ENCODE results near the gene KLF16. TPM values are rescaled to one million over a fixed set of nuclear protein-coding genes. Genes with fewer than 3 reads are reported as not detected.
"Not testable (repeated sequence)": the region's sequence is repeated elsewhere in the genome, so short reads cannot be mapped to it uniquely, and the experiment has no call there.

Gene KLF16
- total RNA-seq, 1 donor from 2014 or later, result 26.3 TPM

DNA sequence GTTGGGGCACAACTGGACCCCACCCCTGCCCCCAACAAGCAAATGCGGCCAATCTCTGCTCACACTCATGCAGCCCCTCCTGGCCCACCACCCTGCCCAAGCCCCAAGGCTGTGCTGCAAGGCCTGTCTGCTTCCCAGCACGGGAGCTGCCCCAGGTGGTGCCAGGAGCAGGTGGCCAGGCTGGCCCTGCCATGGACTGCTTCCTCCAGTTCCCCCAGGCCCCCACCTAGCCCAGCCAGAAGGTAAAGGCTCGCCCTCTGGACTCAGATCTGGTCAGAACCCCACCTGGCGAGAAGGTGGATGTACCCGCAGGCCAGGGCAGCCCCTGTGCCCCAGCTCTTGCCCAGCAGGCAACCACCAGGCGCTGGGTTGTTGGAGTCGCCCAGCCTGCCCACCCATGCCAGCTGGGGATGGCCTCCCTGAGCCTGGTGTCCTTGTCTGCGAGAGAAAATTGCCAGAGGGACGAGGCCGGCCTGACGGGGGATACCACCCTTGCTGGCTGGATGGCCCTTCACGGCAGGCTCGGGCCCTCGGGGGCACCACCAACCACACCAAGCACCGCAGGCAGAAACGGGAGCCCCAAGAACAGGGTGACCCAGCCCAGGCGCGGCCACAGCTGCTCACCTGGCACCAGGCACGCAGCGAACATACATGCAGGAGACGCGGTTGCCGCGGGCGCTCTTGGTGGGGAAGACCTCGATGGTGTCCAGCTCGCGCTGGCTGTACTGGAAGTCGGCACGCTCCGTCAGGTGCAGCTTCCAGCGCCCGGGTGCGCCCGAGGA is 17.4 kb upstream of the KLF16 start:
- DNase-seq (ENCODE audit: extremely low spot score, unreplicated experiment), result no peak
- Mint-ChIP-seq H3K9me3 (ENCODE audit: unreplicated experiment) (no peaks in the 10 kb centered on the region), H3K27ac (ENCODE audit: unreplicated experiment) (no peak overlapping the region), H3K4me1 (ENCODE audit: unreplicated experiment) (peaks cover 30% of the 10 kb centered on the region), H3K27me3 (ENCODE audit: unreplicated experiment) (no peaks in the 10 kb centered on the region), H3K4me3 (ENCODE audit: unreplicated experiment) (no peak overlapping the region), H3K36me3 (ENCODE audit: unreplicated experiment) (no peaks in the 10 kb centered on the region)
- TF ChIP-seq, protein P1, sequence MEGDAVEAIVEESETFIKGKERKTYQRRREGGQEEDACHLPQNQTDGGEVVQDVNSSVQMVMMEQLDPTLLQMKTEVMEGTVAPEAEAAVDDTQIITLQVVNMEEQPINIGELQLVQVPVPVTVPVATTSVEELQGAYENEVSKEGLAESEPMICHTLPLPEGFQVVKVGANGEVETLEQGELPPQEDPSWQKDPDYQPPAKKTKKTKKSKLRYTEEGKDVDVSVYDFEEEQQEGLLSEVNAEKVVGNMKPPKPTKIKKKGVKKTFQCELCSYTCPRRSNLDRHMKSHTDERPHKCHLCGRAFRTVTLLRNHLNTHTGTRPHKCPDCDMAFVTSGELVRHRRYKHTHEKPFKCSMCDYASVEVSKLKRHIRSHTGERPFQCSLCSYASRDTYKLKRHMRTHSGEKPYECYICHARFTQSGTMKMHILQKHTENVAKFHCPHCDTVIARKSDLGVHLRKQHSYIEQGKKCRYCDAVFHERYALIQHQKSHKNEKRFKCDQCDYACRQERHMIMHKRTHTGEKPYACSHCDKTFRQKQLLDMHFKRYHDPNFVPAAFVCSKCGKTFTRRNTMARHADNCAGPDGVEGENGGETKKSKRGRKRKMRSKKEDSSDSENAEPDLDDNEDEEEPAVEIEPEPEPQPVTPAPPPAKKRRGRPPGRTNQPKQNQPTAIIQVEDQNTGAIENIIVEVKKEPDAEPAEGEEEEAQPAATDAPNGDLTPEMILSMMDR (IDR thresholded peaks at IDR 0.05), result no peak

DNA sequence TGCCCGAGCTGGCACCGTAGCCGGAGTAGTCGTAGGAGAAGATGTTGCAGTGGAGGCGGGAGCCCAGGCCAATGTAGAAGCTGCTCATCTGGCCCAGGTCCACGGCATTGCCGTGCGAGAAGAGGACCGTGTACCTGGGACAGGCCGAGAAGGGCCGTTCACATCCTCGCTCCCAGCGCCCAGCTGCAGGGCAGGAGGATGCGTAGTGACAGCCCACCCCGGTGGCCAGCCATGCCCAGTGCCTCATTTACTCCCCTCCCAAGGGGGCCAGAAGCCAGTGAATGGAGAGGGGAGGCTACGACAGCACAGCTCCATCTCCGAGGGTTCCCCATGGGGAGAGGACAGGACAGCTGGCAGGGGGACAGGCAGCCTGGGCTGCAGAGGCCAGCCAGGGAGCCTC is 16.6 kb upstream of the KLF16 start:
- not testable (repeated sequence) for DNase-seq (ENCODE audit: extremely low spot score, unreplicated experiment); H3K27me3 Mint-ChIP-seq (ENCODE audit: unreplicated experiment); H3K9me3 Mint-ChIP-seq (ENCODE audit: unreplicated experiment); H3K4me3 Mint-ChIP-seq (ENCODE audit: unreplicated experiment); H3K27ac Mint-ChIP-seq (ENCODE audit: unreplicated experiment); H3K36me3 Mint-ChIP-seq (ENCODE audit: unreplicated experiment)
- peaks cover 36% of the 10 kb centered on the region for H3K4me1 Mint-ChIP-seq (ENCODE audit: unreplicated experiment)

DNA sequence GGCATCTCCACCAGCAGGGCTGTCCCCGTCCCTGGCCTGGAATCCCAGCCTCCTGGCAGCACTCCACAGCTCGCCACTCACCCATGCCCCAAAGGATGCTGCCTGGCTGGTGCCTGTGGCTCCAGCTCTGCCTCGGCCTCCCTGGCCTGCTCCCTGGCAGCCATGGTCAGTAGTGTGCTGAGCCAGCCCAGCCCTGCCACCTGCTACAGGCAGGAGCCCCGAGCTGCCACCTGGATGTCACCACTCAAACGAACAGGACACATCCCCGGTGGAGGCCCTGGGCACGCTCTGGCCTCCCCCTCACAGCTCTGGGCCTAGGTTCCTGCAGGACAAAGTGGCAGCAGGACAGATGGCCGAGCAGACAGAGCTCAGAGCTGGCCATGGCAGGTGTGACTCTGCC is 15.2 kb upstream of the KLF16 start:
- not testable (repeated sequence) for H3K27ac Mint-ChIP-seq (ENCODE audit: unreplicated experiment); H3K9me3 Mint-ChIP-seq (ENCODE audit: unreplicated experiment); H3K4me3 Mint-ChIP-seq (ENCODE audit: unreplicated experiment); H3K36me3 Mint-ChIP-seq (ENCODE audit: unreplicated experiment); DNase-seq (ENCODE audit: extremely low spot score, unreplicated experiment); H3K27me3 Mint-ChIP-seq (ENCODE audit: unreplicated experiment)
- H3K4me1 Mint-ChIP-seq (ENCODE audit: unreplicated experiment), result peaks cover 38% of the 10 kb centered on the region

DNA sequence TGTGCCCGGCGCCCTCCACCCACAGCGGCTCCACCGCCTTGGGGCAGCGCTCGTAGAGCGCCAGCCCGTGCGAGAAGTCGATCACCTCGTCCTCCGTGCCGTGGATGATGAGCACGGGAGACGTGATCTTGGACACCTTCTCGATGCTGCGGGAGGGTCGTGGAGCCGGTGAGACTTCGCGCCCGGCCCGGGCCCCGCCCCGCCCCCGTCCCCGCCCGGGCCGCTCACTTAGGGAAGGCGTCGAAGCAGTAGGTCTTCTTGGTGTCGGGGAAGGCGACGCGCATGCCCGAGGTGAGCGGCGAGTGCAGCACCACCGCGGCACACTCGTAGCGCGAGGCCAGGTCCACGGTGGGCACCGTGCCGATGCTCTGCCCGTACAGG is 13.9 kb upstream of the KLF16 start:
- DNase-seq (ENCODE audit: extremely low spot score, unreplicated experiment); H3K27me3 Mint-ChIP-seq (ENCODE audit: unreplicated experiment); H3K36me3 Mint-ChIP-seq (ENCODE audit: unreplicated experiment); H3K9me3 Mint-ChIP-seq (ENCODE audit: unreplicated experiment); H3K27ac Mint-ChIP-seq (ENCODE audit: unreplicated experiment); H3K4me3 Mint-ChIP-seq (ENCODE audit: unreplicated experiment): not testable (repeated sequence)
- H3K4me1 Mint-ChIP-seq (ENCODE audit: unreplicated experiment), result peaks cover 24% of the 10 kb centered on the region

DNA sequence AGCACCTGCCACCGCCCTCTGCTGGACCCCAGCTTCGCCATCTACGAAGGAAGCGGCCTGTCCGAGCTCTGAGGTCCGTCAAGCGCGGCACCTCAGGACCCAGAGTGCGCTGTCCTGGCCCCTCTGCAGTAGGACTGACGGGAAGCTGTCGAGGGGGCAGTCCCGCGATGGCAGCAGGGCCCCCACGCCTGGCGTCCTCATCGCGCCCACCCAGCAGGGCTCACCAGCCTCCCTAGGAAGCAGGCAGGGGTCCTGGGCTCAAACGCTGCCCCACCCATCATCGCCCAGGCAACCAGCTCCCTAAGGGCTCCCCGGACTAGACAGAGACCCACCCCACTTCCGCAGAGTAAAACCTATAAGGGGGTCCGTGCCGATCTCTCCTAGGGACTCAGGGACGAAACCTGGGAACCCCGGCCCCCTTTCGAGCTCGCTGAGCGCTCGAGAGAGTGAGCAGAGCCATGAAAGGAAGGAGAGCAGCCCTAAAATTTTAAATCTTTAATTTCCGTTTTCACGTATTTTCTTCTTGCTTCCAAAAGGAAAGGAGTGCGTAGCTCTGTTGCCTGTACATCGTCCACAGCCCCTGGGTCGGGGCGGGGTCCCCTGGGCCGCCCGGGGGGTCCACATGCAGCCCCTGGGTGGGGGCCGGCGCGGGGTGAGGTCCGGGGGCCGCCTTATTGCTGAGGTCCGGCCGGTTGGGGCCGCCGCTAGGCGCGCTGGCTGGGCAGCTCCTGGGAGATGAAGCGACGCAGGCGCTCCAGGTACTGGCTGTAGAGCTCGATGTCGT is 13.3 kb upstream of the KLF16 start:
- DNase-seq (ENCODE audit: extremely low spot score, unreplicated experiment); H3K27me3 Mint-ChIP-seq (ENCODE audit: unreplicated experiment); H3K9me3 Mint-ChIP-seq (ENCODE audit: unreplicated experiment); H3K36me3 Mint-ChIP-seq (ENCODE audit: unreplicated experiment): not testable (repeated sequence)
- peak overlapping the region; percentile 91 for H3K27ac Mint-ChIP-seq (ENCODE audit: unreplicated experiment)
- H3K4me3 Mint-ChIP-seq (ENCODE audit: unreplicated experiment), result peak overlapping the region; percentile 97
- peaks cover 22% of the 10 kb centered on the region for H3K4me1 Mint-ChIP-seq (ENCODE audit: unreplicated experiment)

DNA sequence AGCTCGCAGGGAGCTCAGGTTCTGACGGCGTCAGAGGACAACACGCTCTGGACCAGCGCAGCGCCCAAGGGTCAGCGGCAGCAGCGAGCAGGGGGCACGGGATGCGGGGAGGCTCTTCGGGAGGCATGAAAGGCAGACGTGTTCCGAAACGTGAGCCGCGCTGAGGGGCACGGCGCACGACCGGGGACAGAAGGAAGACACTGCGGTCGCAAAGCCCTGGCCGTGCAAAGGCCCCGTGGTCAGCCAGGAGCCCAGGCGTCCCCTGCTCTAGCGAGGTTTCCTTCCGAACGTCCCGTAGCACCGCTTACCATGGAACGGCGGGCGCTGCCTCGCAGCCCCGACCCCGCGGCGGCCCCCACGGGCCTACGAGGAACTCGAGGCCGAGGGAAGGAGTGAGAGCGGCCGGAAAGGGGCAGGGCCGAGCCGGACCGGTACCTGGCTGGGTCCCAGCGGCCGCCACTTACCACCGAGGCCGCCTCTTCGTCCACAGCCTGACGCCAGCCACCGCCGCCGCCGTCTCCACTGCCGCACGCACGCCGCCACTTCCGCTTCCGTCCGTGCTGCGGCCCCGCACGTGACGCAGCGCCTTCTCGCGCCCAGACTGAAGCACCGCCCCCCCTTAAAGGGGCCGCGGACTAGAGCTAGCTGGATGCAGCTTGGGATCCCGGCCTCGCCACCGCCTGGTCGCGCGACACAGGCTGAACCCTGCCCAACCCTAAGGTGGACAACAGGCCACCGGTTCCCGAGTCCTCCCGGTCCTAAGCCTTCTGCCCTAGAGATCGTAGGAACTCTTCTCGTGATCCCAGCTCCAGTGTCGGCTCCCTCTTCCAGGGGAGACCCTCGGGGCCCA is 12.5 kb upstream of the KLF16 start:
- TF ChIP-seq, protein P1 (IDR thresholded peaks at IDR 0.05), result no peak
- no peaks in the 10 kb centered on the region for H3K36me3 Mint-ChIP-seq (ENCODE audit: unreplicated experiment)
- H3K4me1 Mint-ChIP-seq (ENCODE audit: unreplicated experiment), result peaks cover 22% of the 10 kb centered on the region
- peak overlapping the region; percentile 91 for H3K27ac Mint-ChIP-seq (ENCODE audit: unreplicated experiment)
- DNase-seq (ENCODE audit: extremely low spot score, unreplicated experiment), result peak; percentile 96
- peak overlapping the region; percentile 97 for H3K4me3 Mint-ChIP-seq (ENCODE audit: unreplicated experiment)
- H3K27me3 Mint-ChIP-seq (ENCODE audit: unreplicated experiment), result no peaks in the 10 kb centered on the region
- no peaks in the 10 kb centered on the region for H3K9me3 Mint-ChIP-seq (ENCODE audit: unreplicated experiment)

DNA sequence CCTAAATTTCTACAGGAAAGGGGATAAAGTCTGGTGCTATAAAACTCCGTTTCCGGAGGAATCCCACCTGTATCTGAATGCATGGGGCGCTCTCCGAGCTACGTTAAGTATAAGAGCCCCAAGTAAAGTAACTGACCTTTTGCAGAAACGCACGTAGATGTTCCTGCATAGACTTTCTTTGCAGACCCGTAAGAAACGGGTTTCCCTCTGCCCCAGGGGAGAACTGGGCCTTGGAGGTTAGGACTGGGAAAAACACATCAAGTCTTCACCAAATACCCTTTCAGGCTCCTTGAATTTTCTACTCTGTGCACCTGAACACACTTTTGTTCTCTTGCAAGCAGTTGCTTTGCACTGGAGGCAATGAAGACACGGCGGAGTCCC is 11.9 kb upstream of the KLF16 start:
- H3K9me3 Mint-ChIP-seq (ENCODE audit: unreplicated experiment); H3K27me3 Mint-ChIP-seq (ENCODE audit: unreplicated experiment); DNase-seq (ENCODE audit: extremely low spot score, unreplicated experiment); H3K36me3 Mint-ChIP-seq (ENCODE audit: unreplicated experiment): not testable (repeated sequence)
- H3K4me3 Mint-ChIP-seq (ENCODE audit: unreplicated experiment), result peak overlapping the region; percentile 97
- H3K4me1 Mint-ChIP-seq (ENCODE audit: unreplicated experiment), result peaks cover 22% of the 10 kb centered on the region
- H3K27ac Mint-ChIP-seq (ENCODE audit: unreplicated experiment), result peak overlapping the region; percentile 91
